ENCODE measurements around the gene APOD. TPM values are rescaled to one million over a fixed set of nuclear protein-coding genes. Genes with fewer than 3 reads are reported as not detected.
A peak's percentile ranks its signal among the peaks of the same experiment; 100 is the strongest.
"Not testable (repeated sequence)": the region's sequence is repeated elsewhere in the genome, so short reads cannot be mapped to it uniquely, and the experiment has no call there.

APOD gene
- total and polyA plus RNA-seq, 8 donors, result 33.0 to 941 (median 188) TPM

DNA sequence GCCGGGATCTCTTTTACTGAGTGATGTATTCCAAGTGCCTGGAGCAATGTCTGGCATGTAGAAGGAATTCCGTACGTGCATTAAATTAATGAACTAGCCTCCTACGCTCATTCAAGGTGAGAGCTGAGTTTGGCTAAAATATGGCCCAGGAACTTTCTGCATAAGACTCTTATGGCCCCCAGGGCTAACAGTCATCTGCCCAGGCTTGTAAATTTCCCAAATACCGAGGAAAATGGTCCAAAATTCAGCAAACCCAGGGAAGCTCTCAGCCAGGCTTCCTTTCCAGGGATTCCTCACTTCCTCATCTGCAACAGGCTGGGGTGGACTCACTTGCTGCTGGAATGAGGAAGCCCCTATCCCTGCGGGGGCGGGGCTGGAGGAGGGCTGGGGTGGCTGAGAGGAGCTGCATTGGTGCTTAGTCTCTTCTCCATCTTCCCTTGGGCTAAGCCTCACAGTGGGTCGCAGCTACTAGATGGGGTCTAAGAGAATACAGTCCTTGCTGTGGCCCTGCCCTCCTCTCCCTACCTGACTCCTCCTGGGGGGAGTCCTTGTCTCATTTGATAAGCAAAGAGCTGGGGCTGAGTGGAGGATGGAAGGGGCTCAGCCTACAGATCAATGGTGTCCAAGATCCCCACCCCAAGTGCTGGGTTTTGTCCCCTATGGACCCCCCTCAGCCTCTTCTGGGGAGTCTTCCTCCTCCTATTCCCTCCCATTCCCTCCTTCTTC is 28.5 kb upstream of the APOD start:
- Histone ChIP-seq H3K36me3 (no peaks in the 10 kb centered on the region), H3K4me3 (no peak overlapping the region), H3K9me3 (peaks cover 0 to 3% (median 0%) of the 10 kb centered on the region in 4 donors), H3K4me1 (no peaks in the 10 kb centered on the region), H3K27me3 (no peaks in the 10 kb centered on the region), H3K27ac (no peak overlapping the region)
- TF ChIP-seq POLR2AphosphoS5 (IDR thresholded peaks at IDR 0.05), result no peak
- no peak for TF ChIP-seq POLR2A (IDR thresholded peaks at IDR 0.05)
- TF ChIP-seq EP300 (IDR thresholded peaks at IDR 0.05), result no peak
- TF ChIP-seq, protein P1, sequence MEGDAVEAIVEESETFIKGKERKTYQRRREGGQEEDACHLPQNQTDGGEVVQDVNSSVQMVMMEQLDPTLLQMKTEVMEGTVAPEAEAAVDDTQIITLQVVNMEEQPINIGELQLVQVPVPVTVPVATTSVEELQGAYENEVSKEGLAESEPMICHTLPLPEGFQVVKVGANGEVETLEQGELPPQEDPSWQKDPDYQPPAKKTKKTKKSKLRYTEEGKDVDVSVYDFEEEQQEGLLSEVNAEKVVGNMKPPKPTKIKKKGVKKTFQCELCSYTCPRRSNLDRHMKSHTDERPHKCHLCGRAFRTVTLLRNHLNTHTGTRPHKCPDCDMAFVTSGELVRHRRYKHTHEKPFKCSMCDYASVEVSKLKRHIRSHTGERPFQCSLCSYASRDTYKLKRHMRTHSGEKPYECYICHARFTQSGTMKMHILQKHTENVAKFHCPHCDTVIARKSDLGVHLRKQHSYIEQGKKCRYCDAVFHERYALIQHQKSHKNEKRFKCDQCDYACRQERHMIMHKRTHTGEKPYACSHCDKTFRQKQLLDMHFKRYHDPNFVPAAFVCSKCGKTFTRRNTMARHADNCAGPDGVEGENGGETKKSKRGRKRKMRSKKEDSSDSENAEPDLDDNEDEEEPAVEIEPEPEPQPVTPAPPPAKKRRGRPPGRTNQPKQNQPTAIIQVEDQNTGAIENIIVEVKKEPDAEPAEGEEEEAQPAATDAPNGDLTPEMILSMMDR (IDR thresholded peaks at IDR 0.05), result no peak
- 75 to 88% (median 77%) methylated on average over 8 of the region's 8 CpGs for WGBS, 5 donors
- DNase-seq, result peak; percentile 21 to 44
- intact Hi-C loops (cut with DNase I; ENCODE audit: low total_unique reads), result no loop called here

DNA sequence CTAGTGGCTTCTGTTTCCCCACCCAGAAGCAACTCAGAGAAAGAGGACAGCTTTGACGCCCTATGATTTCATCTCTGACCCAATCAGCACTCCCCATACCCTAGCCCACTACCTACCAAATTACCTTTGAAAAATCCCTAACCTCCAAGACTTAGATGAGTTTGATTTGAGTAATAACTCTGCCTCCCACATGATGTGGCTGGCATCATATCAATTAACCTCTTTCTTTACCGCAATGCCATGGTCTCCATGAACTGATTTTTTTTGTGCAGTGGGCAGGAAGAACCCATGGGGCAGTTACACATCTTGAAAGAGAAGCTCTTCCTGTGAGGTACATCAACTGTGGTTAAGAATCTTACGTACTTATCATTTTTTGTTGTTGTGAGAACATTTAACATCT is 25.5 kb upstream of the APOD start:
- TF ChIP-seq POLR2AphosphoS5 (IDR thresholded peaks at IDR 0.05) (no peak), POLR2A (IDR thresholded peaks at IDR 0.05) (no peak), EP300 (IDR thresholded peaks at IDR 0.05) (no peak)
- TF ChIP-seq, protein P1 (IDR thresholded peaks at IDR 0.05), result no peak
- H3K4me3 ChIP-seq, result no peak overlapping the region
- DNase-seq, result peak in 1 of 2 donors; percentile 1
- H3K36me3 ChIP-seq, result no peaks in the 10 kb centered on the region
- 82 to 88% (median 85%) methylated on average over 3 of the region's 3 CpGs for whole genome bisulfite sequencing, 5 donors
- intact Hi-C loops (cut with DNase I; ENCODE audit: low total_unique reads), result no loop called here
- no peak overlapping the region for H3K27ac ChIP-seq
- H3K9me3 ChIP-seq, result peaks cover 6 to 12% (median 7%) of the 10 kb centered on the region in 4 donors
- H3K4me1 ChIP-seq, result no peaks in the 10 kb centered on the region
- H3K27me3 ChIP-seq, result no peaks in the 10 kb centered on the region

DNA sequence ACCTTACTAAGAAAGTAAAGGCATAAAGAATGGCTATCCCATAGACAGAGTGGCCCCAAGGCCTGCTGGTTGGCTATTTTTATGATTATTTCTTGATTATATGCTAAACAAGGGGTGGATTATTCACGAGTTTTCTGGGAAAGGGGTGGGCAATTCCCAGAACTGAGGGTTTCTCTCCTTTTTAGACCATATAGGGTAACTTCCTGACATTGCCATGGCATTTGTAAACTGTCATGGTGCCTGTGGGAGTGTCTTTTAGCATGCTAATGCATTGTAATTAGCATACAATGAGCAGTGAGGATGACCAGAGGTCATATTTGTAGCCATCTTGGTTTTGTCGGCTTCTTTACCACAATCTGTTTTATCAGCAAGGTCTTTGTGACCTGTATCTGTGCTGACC is 18.0 kb upstream of the APOD start:
- H3K4me3 ChIP-seq; H3K27ac ChIP-seq; DNase-seq; H3K36me3 ChIP-seq; H3K9me3 ChIP-seq; H3K4me1 ChIP-seq; H3K27me3 ChIP-seq; intact Hi-C loops (cut with DNase I; ENCODE audit: low total_unique reads): not testable (repeated sequence)
- 66 to 86% (median 74%) methylated on average over 2 of the region's 2 CpGs for WGBS, 5 donors

DNA sequence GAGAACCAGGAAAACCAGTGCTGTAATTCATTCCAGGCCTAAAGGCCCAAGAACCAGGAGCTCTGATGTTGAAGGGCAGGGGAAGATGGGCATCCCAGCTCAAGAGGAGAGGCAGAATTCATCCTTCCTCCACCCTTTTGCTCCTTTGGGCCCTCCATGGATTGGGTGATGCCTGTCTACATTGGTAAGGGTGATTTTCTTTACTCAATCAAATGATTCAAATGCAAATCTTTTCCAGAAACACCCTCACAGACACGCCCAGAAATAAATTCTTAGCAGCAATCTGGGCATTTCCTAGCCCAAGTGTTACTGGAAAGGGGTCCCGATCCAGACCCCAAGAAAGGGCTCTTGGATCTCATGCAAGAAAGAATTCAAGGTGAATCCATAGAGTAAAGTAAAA is 17.6 kb upstream of the APOD start:
- WGBS, 5 donors, result 83 to 98% (median 87%) methylated on average over 2 of the region's 2 CpGs
- H3K4me3 ChIP-seq, result no peak overlapping the region
- no peaks in the 10 kb centered on the region for H3K4me1 ChIP-seq
- TF ChIP-seq, protein P1 (IDR thresholded peaks at IDR 0.05), result no peak
- no peak for TF ChIP-seq POLR2AphosphoS5 (IDR thresholded peaks at IDR 0.05)
- TF ChIP-seq POLR2A (IDR thresholded peaks at IDR 0.05), result no peak
- TF ChIP-seq EP300 (IDR thresholded peaks at IDR 0.05), result no peak
- intact Hi-C loops (cut with DNase I; ENCODE audit: low total_unique reads), result no loop called here
- no peak for DNase-seq
- H3K9me3 ChIP-seq, result peaks cover 0 to under 1% (median under 1%) of the 10 kb centered on the region in 4 donors
- no peak overlapping the region for H3K27ac ChIP-seq
- H3K36me3 ChIP-seq, result no peaks in the 10 kb centered on the region
- no peaks in the 10 kb centered on the region for H3K27me3 ChIP-seq

DNA sequence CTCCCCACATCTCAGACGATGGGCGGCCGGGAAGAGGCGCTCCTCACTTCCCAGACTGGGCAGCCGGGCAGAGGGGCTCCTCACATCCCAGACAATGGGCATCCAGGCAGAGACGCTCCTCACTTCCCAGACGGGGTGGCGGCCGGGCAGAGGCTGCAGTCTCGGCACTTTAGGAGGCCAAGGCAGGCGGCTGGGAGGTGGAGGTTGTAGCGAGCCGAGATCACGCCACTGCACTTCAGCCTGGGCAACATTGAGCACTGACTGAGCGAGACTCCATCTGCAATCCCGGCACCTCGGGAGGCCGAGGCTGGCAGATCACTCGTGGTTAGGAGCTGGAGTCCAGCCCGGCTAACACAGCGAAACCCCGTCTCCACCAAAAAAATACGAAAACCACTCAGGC is 16.2 kb upstream of the APOD start:
- H3K4me1 ChIP-seq; H3K27ac ChIP-seq; DNase-seq; H3K9me3 ChIP-seq; H3K4me3 ChIP-seq; intact Hi-C loops (cut with DNase I; ENCODE audit: low total_unique reads); H3K36me3 ChIP-seq; H3K27me3 ChIP-seq: not testable (repeated sequence)
- 81 to 90% (median 90%) methylated on average over 7 to 19 of the region's 23 CpGs for WGBS, 5 donors

DNA sequence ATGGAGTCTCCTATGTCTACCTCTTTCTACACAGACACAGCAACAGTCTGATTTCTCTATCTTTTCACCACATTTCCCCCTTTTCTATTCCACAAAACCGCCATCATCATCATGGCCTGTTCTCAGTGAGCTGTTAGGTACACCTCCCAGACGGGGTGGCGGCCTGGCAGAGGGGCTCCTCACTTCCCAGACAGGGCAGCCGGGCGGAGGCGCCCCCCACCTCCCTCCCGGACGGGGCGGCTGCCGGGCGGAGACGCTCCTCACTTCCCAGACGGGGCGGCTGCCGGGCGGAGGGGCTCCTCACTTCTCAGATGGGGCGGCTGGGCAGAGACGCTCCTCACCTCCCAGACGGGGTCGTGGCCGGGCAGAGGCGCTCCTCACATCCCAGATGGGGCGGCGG is 15.8 kb upstream of the APOD start:
- 88 to 94% (median 90%) methylated on average over 7 to 24 of the region's 24 CpGs for WGBS, 5 donors
- H3K4me3 ChIP-seq; H3K9me3 ChIP-seq; H3K36me3 ChIP-seq; H3K4me1 ChIP-seq; H3K27ac ChIP-seq; intact Hi-C loops (cut with DNase I; ENCODE audit: low total_unique reads); DNase-seq; H3K27me3 ChIP-seq: not testable (repeated sequence)
